K562 (cell line): Measurements from ENCODE around the gene ZNF12. TPM values are rescaled to one million over a fixed set of nuclear protein-coding genes. Genes with fewer than 3 reads are reported as not detected.

Experiments used
- ATAC-seq: fragments of 200-7000 bp; cut with Tn5 transposase; 3 replicates; pipeline ENCODE4 v1.9.1; 2020; ENCODE audit warnings: moderate library complexity
- BruUV-seq: library from RNA; stranded (reverse); fragments of 400-500 nt; replicated peaks from 2 replicates; lab custom pipeline; 2021; lab: Mats Ljungman, UMichigan
- CTCF ChIA-PET: fragments of 300-600 bp; formaldehyde crosslinking; extraction: SDS; loops from one replicate; lab custom pipeline; 2021; ENCODE audit warnings: low intra/inter-chr PET ratio; lab: Yijun Ruan, JAX
- POLR2A ChIA-PET: fragments of 300-600, 350-650 bp; sonication (Branson Sonifier 250); formaldehyde crosslinking; extraction: SDS; loops from one replicate; lab custom pipeline; 2021; ENCODE audit warnings: antibody characterized with exemption, inconsistent platforms; lab: Yijun Ruan, JAX
- DNase-seq, 4 experiments: peaks; one replicate each; pipeline versions ENCODE4 v3.0.0 to v3.0.0-alpha.2; 2011 to 2018; ENCODE audit warnings: low spot score in 3 of 4, mixed read lengths in 3 of 4; ENCODE audit errors: extremely low read depth in 1 of 4
- FAIRE-seq: peaks from 2 replicates; lab custom pipeline; 2011; peaks lifted over from hg19 to GRCh38; lab: Jason Lieb, UNC
- H2AFZ ChIP-seq: 2 replicates; pipeline ENCODE4 v1.6.0; 2011; ENCODE audit warnings: low read depth, low read length, control low read depth, inconsistent platforms
- H3K27ac ChIP-seq: fragments of 200-600 bp; 3 replicates; pipeline ENCODE4 v1.8.0; 2011; ENCODE audit warnings: low read depth, mild to moderate bottlenecking, control low read depth, inconsistent platforms, low read length, moderate library complexity, mixed read lengths; ENCODE audit errors: extremely low read depth
- H3K27me3 ChIP-seq, 2 experiments: fragments of 300-600 bp in 1 of 2; 2 replicates in 1 of 2; 3 replicates in 1 of 2; pipeline versions ENCODE4 v1.6.0 to v1.8.0; 2011; ENCODE audit warnings: inconsistent platforms in 2 of 2, low read length in 2 of 2, mild to moderate bottlenecking in 1 of 2, mixed read lengths in 1 of 2, moderate library complexity in 1 of 2; ENCODE audit not compliant: control insufficient read depth in 2 of 2, insufficient read depth in 2 of 2
- H3K36me3 ChIP-seq: fragments of 300-600 bp; 3 replicates; pipeline ENCODE4 v1.8.0; 2011; ENCODE audit warnings: mild to moderate bottlenecking, low read length, inconsistent platforms; ENCODE audit not compliant: control insufficient read depth, insufficient read depth
- H3K4me1 ChIP-seq, 2 experiments: fragments of 200-600 bp in 1 of 2; replicated peaks in 1 of 2; 2 replicates in 1 of 2; 3 replicates in 1 of 2; pipeline versions ENCODE4 v1.5.1 to v1.8.0; 2011; ENCODE audit warnings: inconsistent platforms in 2 of 2, low read length in 2 of 2, mild to moderate bottlenecking in 1 of 2, mixed read lengths in 1 of 2, moderate library complexity in 1 of 2; ENCODE audit not compliant: control insufficient read depth in 2 of 2, insufficient read depth in 2 of 2
- H3K4me2 ChIP-seq: 2 replicates; pipeline ENCODE4 v1.6.1; 2011; ENCODE audit warnings: low read length, control low read depth, inconsistent platforms, mixed read lengths; ENCODE audit not compliant: insufficient read depth
- H3K4me3 ChIP-seq: fragments of 200-600 bp; sonication (generic), shearing (Covaris generic); 2 replicates; pipeline ENCODE4 v1.5.1; 2016; ENCODE audit warnings: control low read depth, inconsistent platforms
- H3K79me2 ChIP-seq: fragments of 200-600 bp; 3 replicates; pipeline ENCODE4 v1.8.0; 2011; ENCODE audit warnings: low read length, inconsistent platforms; ENCODE audit not compliant: control insufficient read depth, insufficient read depth
- H3K9ac ChIP-seq, 2 experiments: 2 replicates each; pipeline versions ENCODE4 v1.6.0 to v1.6.1; 2011; ENCODE audit warnings: low read depth in 2 of 2, low read length in 2 of 2, control low read depth in 1 of 2, inconsistent platforms in 1 of 2, mild to moderate bottlenecking in 1 of 2, mixed read lengths in 1 of 2; ENCODE audit not compliant: insufficient read depth in 1 of 2
- H3K9me1 ChIP-seq: one replicate; pipeline ENCODE4 v1.6.0; 2011; ENCODE audit warnings: inconsistent platforms, mild to moderate bottlenecking, low read length, moderate library complexity; ENCODE audit not compliant: control insufficient read depth, insufficient read depth
- H3K9me3 ChIP-seq: replicated peaks from 2 replicates; pipeline ENCODE4 v1.5.1; 2011; ENCODE audit warnings: low read depth, low read length, inconsistent platforms; ENCODE audit not compliant: control insufficient read depth, insufficient read depth
- H4K20me1 ChIP-seq: replicated peaks from 2 replicates; pipeline ENCODE4 v1.6.1; 2011; ENCODE audit warnings: low read length, inconsistent platforms, mixed read lengths; ENCODE audit not compliant: control insufficient read depth, insufficient read depth
- CREBBP ChIP-seq: IDR thresholded peaks from one replicate; pipeline ENCODE4 v1.6.1; 2012; ENCODE audit warnings: low read depth, mild to moderate bottlenecking, control low read depth, inconsistent platforms, low read length
- FOXA1 ChIP-seq: fragments of 450-650 bp; IDR thresholded peaks from 2 replicates; pipeline ENCODE4 v1.6.1; 2016; ENCODE audit warnings: mild to moderate bottlenecking, borderline replicate concordance
- FOXO4 ChIP-seq: fragments of 450-650 bp; formaldehyde crosslinking; IDR thresholded peaks from 2 replicates; pipeline ENCODE4 v1.4.0; 2020; ENCODE audit warnings: mild to moderate bottlenecking, moderate library complexity
- GABPB1 ChIP-seq: sonication (generic); formaldehyde crosslinking; IDR thresholded peaks from 2 replicates; pipeline ENCODE4 v1.8.0; 2022; ENCODE audit warnings: mild to moderate bottlenecking, missing genetic modification reagents
- HSF4 ChIP-seq: fragments of 250-450 bp; sonication (Bioruptor Pico); IDR thresholded peaks from 2 replicates; pipeline ENCODE4 v2.1.2; 2022; ENCODE audit warnings: mild to moderate bottlenecking, moderate library complexity, borderline replicate concordance
- NR0B1 ChIP-seq: fragments of 450-650 bp; IDR thresholded peaks from one replicate; pipeline ENCODE4 v1.6.1; 2018; ENCODE audit warnings: mild to moderate bottlenecking, moderate library complexity; ENCODE audit not compliant: partially characterized antibody
- USF1 ChIP-seq: sonication (generic); formaldehyde crosslinking; IDR thresholded peaks from 2 replicates; pipeline ENCODE4 v1.9.0; 2022; ENCODE audit warnings: mild to moderate bottlenecking, missing genetic modification reagents
- ZNF253 ChIP-seq: fragments of 250-450 bp; sonication (Bioruptor Pico); conservative IDR thresholded peaks from 2 replicates; pipeline ENCODE4 v1.6.1; 2021; ENCODE audit warnings: mild to moderate bottlenecking
- WGBS: fragments of 100-300 bp; shearing (Covaris generic); methylation state at CpG from one replicate; pipeline ENCODE4 v1.1.6; 2016; ENCODE audit warnings: low coverage, mixed read lengths; ENCODE audit not compliant: insufficient coverage; ENCODE audit errors: missing lambda C conversion rate; 5-methylcytosine and 5-hydroxymethylcytosine counted together
- in situ Hi-C: fragments of 300-500 bp; cut with MboI; formaldehyde crosslinking; loops from 4 replicates; pipeline ENCODE4 v1.15.0; 2018; ENCODE audit warnings: inconsistent platforms, mixed read lengths
- intact Hi-C: fragments of 100-400 bp; cut with micrococcal nuclease; formaldehyde crosslinking; loops from 2 replicates; pipeline ENCODE4 v1.14.2; 2022
- polyA plus RNA-seq, 8 experiments: library from polyadenylated mRNA; depleted of rRNA in 4 of 8; stranded (reverse) in 5 of 8; unstranded in 3 of 8; fragments of >200 nt; fragmentation: Nextera tagmentation in 2 of 8; fragmentation: Illumina TruSeq in 1 of 8; extraction: Ambion mirVana in 2 of 8; extraction: Trizol in 1 of 8; gene quantifications; 2 replicates each; pipeline versions ENCODE4 v1.2.1 to v1.2.3, GENCODE V29; 2011 to 2014; ENCODE audit warnings: inconsistent platforms in 1 of 8, missing spikeins in 1 of 8
- total RNA-seq, 7 experiments: library from RNA; depleted of rRNA in 6 of 7; stranded (reverse); fragments of >200 nt in 6 of 7; fragmentation: Illumina TruSeq in 2 of 7; extraction: Trizol in 2 of 7; gene quantifications; 2 replicates each; pipeline versions ENCODE4 v1.2.1 to v1.2.3, GENCODE V29; 2011 to 2021; ENCODE audit warnings: low replicate concordance in 1 of 7

Gene ZNF12
- total and polyA plus RNA-seq, 9 of the 15 experiments (the other 6 are each of a cell fraction or from before 2014, with no cell fraction given), result 5.8 to 32.3 (median 18.9) TPM

GRCh38 chr7:6649241-6649961, 57.3 kb downstream of the ZNF12 start (continued):
- no peak for TF ChIP-seq CREBBP
- TF ChIP-seq USF1 (CRISPR knock-in tag), result no peak
- no peak for TF ChIP-seq FOXA1
- TF ChIP-seq ZNF253 (CRISPR knock-in tag), result no peak
- no peak for TF ChIP-seq FOXO4 (CRISPR knock-in tag)
- no peak for TF ChIP-seq HSF4
- TF ChIP-seq, all 486 proteins: peak for 0

GRCh38 chr7:6648815-6649104, 58.0 kb downstream of the ZNF12 start:
- Histone ChIP-seq H3K4me2 (no peak overlapping the region), H3K4me1 (no peaks in the 10 kb centered on the region), H2AFZ (no peak overlapping the region), H3K4me3 (no peak overlapping the region), H3K27me3 (no peaks in the 10 kb centered on the region)
- no TSS peak for BruUV-seq
- POLR2A ChIA-PET, result interaction anchor here (0.6 kb wide), 1 partner anchor 33 kb away, joined by 3 read pairs; no protein-coding TSS in a partner anchor
- in situ Hi-C loops, result no loop called here
- no peak for ATAC-seq
- intact Hi-C loops, result no loop called here
- CTCF ChIA-PET, result no interaction called here
- DNase-seq, result no peak
- no peak for TF ChIP-seq NR0B1
- no peak for TF ChIP-seq GABPB1 (CRISPR knock-in tag)
- TF ChIP-seq, all 486 proteins: peak for 0
- Histone ChIP-seq H4K20me1 (no peaks in the 10 kb centered on the region), H3K9me1 (no peaks in the 10 kb centered on the region), H3K9me3 (peaks cover 12% of the 10 kb centered on the region), H3K27ac (no peak overlapping the region), H3K79me2 (0 out of 3 replicates have a peak, but pooled peaks cover 7% of the 10 kb centered on the region), H3K9ac (no peak overlapping the region), H3K36me3 (peaks cover 88% of the 10 kb centered on the region; the same call in 2 of the 3 replicates)
- WGBS, result 96% methylated on average over 4 of the region's 5 CpGs
- no peak for FAIRE-seq
